ENCODE data around the gene GSG1. TPM values are rescaled to one million over a fixed set of nuclear protein-coding genes. Genes with fewer than 3 reads are reported as not detected.
A peak's percentile ranks its signal among the peaks of the same experiment; 100 is the strongest.
"Not testable (repeated sequence)": the region's sequence is repeated elsewhere in the genome, so short reads cannot be mapped to it uniquely, and the experiment has no call there.

The GSG1 gene
- total RNA-seq, 1 donor from 2014 or later = not detected

DNA sequence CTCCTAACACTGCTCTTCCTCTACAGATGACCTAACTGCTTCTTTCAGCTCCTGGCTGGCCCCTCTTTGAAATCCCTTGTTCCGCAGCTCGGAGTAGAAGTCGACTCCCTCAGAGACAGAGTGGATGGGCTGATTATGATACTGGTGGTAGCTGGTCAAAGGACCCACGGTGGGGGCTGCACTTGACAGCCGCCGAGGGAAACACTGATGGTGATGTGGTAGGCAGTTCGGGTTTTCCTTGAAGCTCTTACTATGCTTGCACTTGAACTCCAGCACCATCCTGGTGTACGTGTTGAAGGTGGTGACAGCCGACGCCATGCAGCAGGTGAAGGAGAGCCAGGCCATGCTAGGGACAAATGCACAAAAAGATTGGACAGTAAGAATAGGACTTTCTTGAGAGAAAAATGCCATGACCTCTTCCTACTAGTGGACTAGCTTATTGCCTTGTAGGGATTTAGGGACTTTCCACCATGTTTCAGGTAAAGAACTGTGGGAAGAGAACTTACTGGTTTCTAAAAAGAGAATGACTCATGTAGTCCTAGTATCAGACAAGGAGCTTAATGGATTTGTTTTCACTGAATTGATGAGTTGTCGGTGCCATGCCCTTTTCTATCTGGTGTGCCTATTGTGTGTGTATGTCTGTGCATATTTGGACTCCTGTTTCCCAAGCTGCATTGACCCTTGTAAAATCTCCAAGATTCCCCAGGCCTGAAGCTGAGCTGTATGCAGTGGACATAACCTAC is 18.4 kb downstream of the GSG1 start:
- H3K4me3 Mint-ChIP-seq = no peak overlapping the region
- peaks cover 4% of the 10 kb centered on the region for H3K9me3 Mint-ChIP-seq
- H3K27me3 Mint-ChIP-seq (ENCODE audit: low read depth) = peaks cover 17% of the 10 kb centered on the region
- no peak overlapping the region for H3K27ac Mint-ChIP-seq
- DNase-seq (ENCODE audit: low spot score in 2 of 2, unreplicated experiment in 2 of 2) = no peak
- H3K4me1 Mint-ChIP-seq = peaks cover 2% of the 10 kb centered on the region
- H3K36me3 Mint-ChIP-seq = peaks cover 17% of the 10 kb centered on the region
- TF ChIP-seq, protein P1, sequence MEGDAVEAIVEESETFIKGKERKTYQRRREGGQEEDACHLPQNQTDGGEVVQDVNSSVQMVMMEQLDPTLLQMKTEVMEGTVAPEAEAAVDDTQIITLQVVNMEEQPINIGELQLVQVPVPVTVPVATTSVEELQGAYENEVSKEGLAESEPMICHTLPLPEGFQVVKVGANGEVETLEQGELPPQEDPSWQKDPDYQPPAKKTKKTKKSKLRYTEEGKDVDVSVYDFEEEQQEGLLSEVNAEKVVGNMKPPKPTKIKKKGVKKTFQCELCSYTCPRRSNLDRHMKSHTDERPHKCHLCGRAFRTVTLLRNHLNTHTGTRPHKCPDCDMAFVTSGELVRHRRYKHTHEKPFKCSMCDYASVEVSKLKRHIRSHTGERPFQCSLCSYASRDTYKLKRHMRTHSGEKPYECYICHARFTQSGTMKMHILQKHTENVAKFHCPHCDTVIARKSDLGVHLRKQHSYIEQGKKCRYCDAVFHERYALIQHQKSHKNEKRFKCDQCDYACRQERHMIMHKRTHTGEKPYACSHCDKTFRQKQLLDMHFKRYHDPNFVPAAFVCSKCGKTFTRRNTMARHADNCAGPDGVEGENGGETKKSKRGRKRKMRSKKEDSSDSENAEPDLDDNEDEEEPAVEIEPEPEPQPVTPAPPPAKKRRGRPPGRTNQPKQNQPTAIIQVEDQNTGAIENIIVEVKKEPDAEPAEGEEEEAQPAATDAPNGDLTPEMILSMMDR (IDR thresholded peaks at IDR 0.05; ENCODE audit: unreplicated experiment) = no peak

- DNase-seq (ENCODE audit: low spot score in 2 of 2, unreplicated experiment in 2 of 2); H3K4me1 Mint-ChIP-seq; H3K27me3 Mint-ChIP-seq (ENCODE audit: low read depth); H3K4me3 Mint-ChIP-seq; H3K9me3 Mint-ChIP-seq; H3K27ac Mint-ChIP-seq: not testable (repeated sequence)
- peaks cover 24% of the 10 kb centered on the region for H3K36me3 Mint-ChIP-seq
These were observed 19.8 kb downstream of the GSG1 start for GRCh38 chr12:13083638-13084037.

GRCh38 chr12:13082861-13083260 is 20.6 kb downstream of the GSG1 start:
- TF ChIP-seq, protein P1 (IDR thresholded peaks at IDR 0.05; ENCODE audit: unreplicated experiment) = no peak
- H3K9me3 Mint-ChIP-seq = peaks cover 4% of the 10 kb centered on the region
- H3K27ac Mint-ChIP-seq = no peak overlapping the region
- H3K27me3 Mint-ChIP-seq (ENCODE audit: low read depth) = peaks cover 5% of the 10 kb centered on the region
- H3K4me3 Mint-ChIP-seq = no peak overlapping the region
- peaks cover 27% of the 10 kb centered on the region for H3K36me3 Mint-ChIP-seq
- DNase-seq (ENCODE audit: low spot score in 2 of 2, unreplicated experiment in 2 of 2) = no peak
- peaks cover 2% of the 10 kb centered on the region for H3K4me1 Mint-ChIP-seq

DNA sequence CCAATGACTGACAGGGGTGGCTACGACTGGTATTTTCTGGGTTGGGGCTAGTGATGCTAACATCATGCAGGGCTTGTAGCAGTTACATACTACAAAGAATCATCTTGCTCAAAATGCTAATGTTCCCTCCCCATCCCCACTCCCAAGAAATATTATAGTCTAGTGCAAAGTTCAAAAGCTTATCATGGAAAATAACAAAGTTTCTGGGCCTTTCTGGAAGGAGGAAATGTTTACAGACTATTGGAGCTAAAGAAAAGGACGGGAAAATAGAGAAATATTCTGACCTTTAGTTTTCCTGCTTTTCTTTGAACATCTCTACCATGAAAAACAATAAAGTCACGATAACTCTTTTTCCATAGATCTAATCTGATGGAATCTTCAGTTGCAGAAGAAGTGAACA is 23.2 kb downstream of the GSG1 start:
- Mint-ChIP-seq H3K27ac (no peak overlapping the region), H3K4me1 (peaks cover 5% of the 10 kb centered on the region), H3K4me3 (no peak overlapping the region), H3K27me3 (ENCODE audit: low read depth) (no peaks in the 10 kb centered on the region), H3K9me3 (peaks cover 4% of the 10 kb centered on the region), H3K36me3 (peaks cover 31% of the 10 kb centered on the region)
- TF ChIP-seq, protein P1 (IDR thresholded peaks at IDR 0.05; ENCODE audit: unreplicated experiment) = no peak
- no peak for DNase-seq (ENCODE audit: low spot score in 2 of 2, unreplicated experiment in 2 of 2)

- no peak for DNase-seq (ENCODE audit: low spot score in 2 of 2, unreplicated experiment in 2 of 2)
- H3K4me1 Mint-ChIP-seq = peaks cover 12% of the 10 kb centered on the region
- H3K27ac Mint-ChIP-seq = no peak overlapping the region
- peaks cover 3% of the 10 kb centered on the region for H3K9me3 Mint-ChIP-seq
- no peak overlapping the region for H3K4me3 Mint-ChIP-seq
- no peaks in the 10 kb centered on the region for H3K27me3 Mint-ChIP-seq (ENCODE audit: low read depth)
- TF ChIP-seq, protein P1 (IDR thresholded peaks at IDR 0.05; ENCODE audit: unreplicated experiment) = no peak
- peaks cover 27% of the 10 kb centered on the region for H3K36me3 Mint-ChIP-seq
These were observed 24.0 kb downstream of the GSG1 start for GRCh38 chr12:13079440-13079906.

GRCh38 chr12:13075786-13076570 is 27.5 kb downstream of the GSG1 start:
- TF ChIP-seq, protein P1 (IDR thresholded peaks at IDR 0.05; ENCODE audit: unreplicated experiment) = no peak
- Mint-ChIP-seq H3K4me1 (peaks cover 17% of the 10 kb centered on the region), H3K9me3 (no peaks in the 10 kb centered on the region), H3K4me3 (no peak overlapping the region), H3K36me3 (peaks cover 37% of the 10 kb centered on the region), H3K27ac (peak overlapping the region; percentile 9), H3K27me3 (ENCODE audit: low read depth) (no peaks in the 10 kb centered on the region)
- DNase-seq (ENCODE audit: low spot score in 2 of 2, unreplicated experiment in 2 of 2) = no peak
